Breast epithelium (tissue), 3 donors: Measurements from ENCODE around the gene RASA3.

Source experiments
- POLR2A ChIP-seq: fragments of 450-650 bp; IDR thresholded peaks from one replicate; pipeline ENCODE4 v1.6.1; 2016; ENCODE audit warnings: antibody characterized with exemption, mild to moderate bottlenecking, moderate library complexity
- POLR2AphosphoS5 ChIP-seq, 3 donors: sonication (generic); formaldehyde crosslinking; IDR thresholded peaks; one replicate each; pipeline ENCODE4 v1.6.1; 2017; ENCODE audit warnings: antibody characterized with exemption in 3 of 3
- TF ChIP-seq, protein P1 (sequence below), 3 donors: fragments of 450-650 bp; IDR thresholded peaks; one replicate each; pipeline ENCODE4 v1.5.1; 2016 to 2017; ENCODE audit warnings: antibody characterized with exemption in 3 of 3, mild to moderate bottlenecking in 3 of 3, moderate library complexity in 3 of 3

DNA sequence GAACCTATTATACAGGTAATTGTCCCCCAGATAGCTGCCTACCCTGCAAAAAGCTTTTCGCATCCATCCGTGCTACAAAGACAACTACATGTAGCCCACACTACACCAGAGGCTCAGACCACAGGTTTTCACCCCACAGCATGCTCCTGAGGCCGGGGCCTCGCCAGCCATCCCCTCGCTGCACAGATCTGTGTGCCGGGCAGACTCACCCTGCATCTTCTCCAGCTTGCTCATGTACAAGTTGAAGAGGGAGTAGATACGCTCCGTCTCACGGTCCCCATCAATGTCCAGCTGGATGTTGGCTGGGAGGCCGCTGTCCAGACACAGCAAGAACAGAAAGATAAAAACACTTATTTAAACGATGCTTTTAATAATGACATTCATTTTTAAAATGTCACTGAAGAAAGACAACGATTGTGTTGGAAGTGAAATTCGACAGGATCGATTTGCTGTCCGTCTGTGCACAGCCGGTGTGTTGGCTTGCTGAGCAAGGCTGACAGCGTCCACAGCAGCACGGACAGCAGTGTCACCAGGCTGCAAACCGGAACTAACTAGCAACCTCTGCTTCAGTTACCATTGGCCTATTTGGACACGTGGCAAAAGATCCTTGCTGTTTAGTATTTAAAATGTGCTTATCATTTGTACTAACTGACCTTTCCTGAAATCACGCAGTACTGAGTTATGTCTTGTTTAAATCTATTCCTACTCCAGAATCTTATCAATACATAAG, 140.0 kb downstream of the RASA3 start:
- TF ChIP-seq, protein P1, sequence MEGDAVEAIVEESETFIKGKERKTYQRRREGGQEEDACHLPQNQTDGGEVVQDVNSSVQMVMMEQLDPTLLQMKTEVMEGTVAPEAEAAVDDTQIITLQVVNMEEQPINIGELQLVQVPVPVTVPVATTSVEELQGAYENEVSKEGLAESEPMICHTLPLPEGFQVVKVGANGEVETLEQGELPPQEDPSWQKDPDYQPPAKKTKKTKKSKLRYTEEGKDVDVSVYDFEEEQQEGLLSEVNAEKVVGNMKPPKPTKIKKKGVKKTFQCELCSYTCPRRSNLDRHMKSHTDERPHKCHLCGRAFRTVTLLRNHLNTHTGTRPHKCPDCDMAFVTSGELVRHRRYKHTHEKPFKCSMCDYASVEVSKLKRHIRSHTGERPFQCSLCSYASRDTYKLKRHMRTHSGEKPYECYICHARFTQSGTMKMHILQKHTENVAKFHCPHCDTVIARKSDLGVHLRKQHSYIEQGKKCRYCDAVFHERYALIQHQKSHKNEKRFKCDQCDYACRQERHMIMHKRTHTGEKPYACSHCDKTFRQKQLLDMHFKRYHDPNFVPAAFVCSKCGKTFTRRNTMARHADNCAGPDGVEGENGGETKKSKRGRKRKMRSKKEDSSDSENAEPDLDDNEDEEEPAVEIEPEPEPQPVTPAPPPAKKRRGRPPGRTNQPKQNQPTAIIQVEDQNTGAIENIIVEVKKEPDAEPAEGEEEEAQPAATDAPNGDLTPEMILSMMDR (IDR thresholded peaks at IDR 0.05): no peak
- TF ChIP-seq POLR2AphosphoS5 (IDR thresholded peaks at IDR 0.05): no peak
- no peak for TF ChIP-seq POLR2A
